Spleen (tissue), 11 donors: Measurements from ENCODE around the gene LUC7L3. TPM values are rescaled to one million over a fixed set of nuclear protein-coding genes. Genes with fewer than 3 reads are reported as not detected.
A peak's percentile ranks its signal among the peaks of the same experiment; 100 is the strongest.

Experiments used
- DNase-seq: peaks from one replicate; pipeline ENCODE4 v3.0.0-alpha.2; 2020
- H3K27ac ChIP-seq, 8 donors: fragments of 200-600 bp; sonication (generic) in 7 of 8; 1 replicate in 4 of 8; 2 replicates in 4 of 8; pipeline versions ENCODE4 v1.5.0 to v1.8.0; 2016 to 2021; ENCODE audit warnings: inconsistent platforms in 4 of 8, mild to moderate bottlenecking in 4 of 8, moderate library complexity in 1 of 8
- H3K27me3 ChIP-seq, 7 donors: fragments of 200-600 bp; sonication (generic) in 6 of 7; replicated peaks in 1 of 7; 1 replicate in 4 of 7; 2 replicates in 3 of 7; pipeline versions ENCODE4 v1.5.0 to v1.8.0; 2016 to 2021; ENCODE audit warnings: inconsistent platforms in 3 of 7, mild to moderate bottlenecking in 1 of 7
- H3K36me3 ChIP-seq, 6 donors: fragments of 200-600 bp; sonication (generic) in 5 of 6; 1 replicate in 4 of 6; 2 replicates in 2 of 6; pipeline versions ENCODE4 v1.5.0 to v1.8.0; 2016 to 2021; ENCODE audit warnings: inconsistent platforms in 2 of 6
- H3K4me1 ChIP-seq, 6 donors: fragments of 200-600 bp; sonication (generic) in 5 of 6; 1 replicate in 3 of 6; 2 replicates in 3 of 6; pipeline versions ENCODE4 v1.5.0 to v1.8.0; 2016 to 2021; ENCODE audit warnings: inconsistent platforms in 3 of 6
- H3K4me3 ChIP-seq, 8 donors: fragments of 200-600 bp; sonication (generic) in 7 of 8; 1 replicate in 4 of 8; 2 replicates in 4 of 8; pipeline versions ENCODE4 v1.5.0 to v1.8.0; 2016 to 2021; ENCODE audit warnings: inconsistent platforms in 4 of 8, mild to moderate bottlenecking in 4 of 8, moderate library complexity in 2 of 8
- H3K9me3 ChIP-seq, 8 donors: fragments of 200-600 bp; sonication (generic) in 7 of 8; 1 replicate in 4 of 8; 2 replicates in 4 of 8; pipeline versions ENCODE4 v1.5.0 to v1.8.0; 2016 to 2021; ENCODE audit warnings: inconsistent platforms in 4 of 8
- CTCF ChIP-seq, 11 experiments: fragments of 200-600 bp in 7 of 11; fragments of 450-650 bp in 4 of 11; sonication (generic) in 4 of 11; IDR thresholded peaks in 8 of 11; conservative IDR thresholded peaks in 3 of 11; 1 replicate in 7 of 11; 2 replicates in 4 of 11; pipeline versions ENCODE4 v1.4.0 to v1.8.0; 2016 to 2021; ENCODE audit warnings: antibody characterized with exemption in 11 of 11, inconsistent platforms in 4 of 11, mild to moderate bottlenecking in 1 of 11
- POLR2A ChIP-seq, 3 donors: fragments of 450-650 bp; IDR thresholded peaks; one replicate each; pipeline ENCODE4 v1.5.1; 2017; ENCODE audit warnings: antibody characterized with exemption in 3 of 3, mild to moderate bottlenecking in 1 of 3
- POLR2AphosphoS5 ChIP-seq, 3 donors: sonication (generic); formaldehyde crosslinking; IDR thresholded peaks; one replicate each; pipeline ENCODE4 v1.5.1; 2017; ENCODE audit warnings: antibody characterized with exemption in 3 of 3
- WGBS, 5 donors: extraction: QIAGEN DNeasy Blood & Tissue Kit in 3 of 5; methylation state at CpG; one replicate each; pipeline versions ENCODE4 v1.1.5 to v1.1.7; 2013 to 2018; 5-methylcytosine and 5-hydroxymethylcytosine counted together
- intact Hi-C: fragments of 100-400 bp; cut with DNase I; formaldehyde crosslinking; loops from one replicate; pipeline ENCODE4 v1.15.0; 2023; ENCODE audit warnings: low total_unique reads
- polyA plus RNA-seq, 3 donors: library from polyadenylated mRNA; stranded (reverse); fragments of 200-250 nt; gene quantifications; one replicate each; pipeline ENCODE4 v1.2.1, GENCODE V29; 2013
- total RNA-seq, 7 donors: library from RNA; depleted of rRNA in 3 of 7; stranded (reverse); fragments of >200 nt in 3 of 7; fragmentation: NEBNext Ultra II Directional in 4 of 7; extraction: Animal tissue kit (Norgen Biotek cat#: 25700) in 4 of 7; gene quantifications; one replicate each; pipeline versions ENCODE4 v1.1.0 to v1.2.1, GENCODE V29; 2016 to 2021
- donor health status: healthy with polysubstance abuse.
- donor health status: DM: no; HTN: no; CAD: no; lungs with moderate emphysema.
- donor health status: DM: no; HTN: no; CAD: no.
- donor health status: Bipolar disorder and iron deficiency.
- donor health status: healthy.
- donor health status: DM: no; HTN: no; CAD: no.
- donor health status: DM: yes; HTN: yes; CAD: no.

The LUC7L3 gene
- total and polyA plus RNA-seq, 10 donors, result 91.2 to 223 (median 143) TPM

GRCh38 chr17:50692448-50693035, 26.9 kb upstream of the LUC7L3 start:
- no peaks in the 10 kb centered on the region for H3K27me3 ChIP-seq
- TF ChIP-seq POLR2AphosphoS5 (IDR thresholded peaks at IDR 0.05) (no peak), POLR2A (IDR thresholded peaks at IDR 0.05) (no peak), CTCF (IDR thresholded peaks at IDR 0.05 in 8 of 11, conservative IDR thresholded peaks at IDR 0.05 in 3 of 11) (no peak)
- WGBS, 5 donors, result 92 to 97% (median 94%) methylated on average over 6 of the region's 6 CpGs
- H3K9me3 ChIP-seq, result no peaks in the 10 kb centered on the region
- peaks cover 0 to 16% (median 8%) of the 10 kb centered on the region in 6 donors for H3K4me1 ChIP-seq
- H3K27ac ChIP-seq, result no peak overlapping the region
- H3K36me3 ChIP-seq, result peaks cover 7 to 61% (median 51%) of the 10 kb centered on the region in 6 donors
- intact Hi-C loops, result no loop called here
- DNase-seq, result no peak
- H3K4me3 ChIP-seq, result no peak overlapping the region

- Histone ChIP-seq H3K27ac (no peak overlapping the region), H3K36me3 (peaks cover 7 to 67% (median 57%) of the 10 kb centered on the region in 6 donors), H3K27me3 (no peaks in the 10 kb centered on the region), H3K4me3 (no peak overlapping the region), H3K4me1 (peaks cover 0 to 20% (median 8%) of the 10 kb centered on the region in 6 donors), H3K9me3 (no peaks in the 10 kb centered on the region)
- no peak for DNase-seq
- TF ChIP-seq POLR2A (IDR thresholded peaks at IDR 0.05) (no peak), CTCF (IDR thresholded peaks at IDR 0.05 in 8 of 11, conservative IDR thresholded peaks at IDR 0.05 in 3 of 11) (no peak), POLR2AphosphoS5 (IDR thresholded peaks at IDR 0.05) (no peak)
- intact Hi-C loops, result no loop called here
- WGBS, 5 donors, result 91 to 99% (median 95%) methylated on average over 5 of the region's 5 CpGs
Measured at GRCh38 chr17:50693036-50693682, 26.2 kb upstream of the LUC7L3 start.

- DNase-seq, result no peak
- Histone ChIP-seq H3K4me1 (peaks cover 0 to 23% (median 1%) of the 10 kb centered on the region in 6 donors), H3K27ac (peak overlapping the region in 2 of 8 donors; percentile 9 to 16), H3K9me3 (no peaks in the 10 kb centered on the region), H3K4me3 (no peak overlapping the region), H3K27me3 (no peaks in the 10 kb centered on the region), H3K36me3 (peaks cover 9 to 100% (median 79%) of the 10 kb centered on the region in 6 donors)
- intact Hi-C loops, result loop anchor here (5.0 kb wide), 1 partner anchor 149 kb away; the partner anchor contains the start of gene SPATA20
- TF ChIP-seq POLR2AphosphoS5 (IDR thresholded peaks at IDR 0.05) (no peak), CTCF (IDR thresholded peaks at IDR 0.05 in 8 of 11, conservative IDR thresholded peaks at IDR 0.05 in 3 of 11) (no peak), POLR2A (IDR thresholded peaks at IDR 0.05) (no peak)
- 78 to 90% (median 87%) methylated on average over 3 of the region's 3 CpGs for WGBS, 5 donors
Measured at GRCh38 chr17:50696365-50696879, 23.0 kb upstream of the LUC7L3 start.

GRCh38 chr17:50697062-50697461, 22.3 kb upstream of the LUC7L3 start:
- no peaks in the 10 kb centered on the region for H3K27me3 ChIP-seq
- H3K4me1 ChIP-seq, result peaks cover 0 to 30% (median 1%) of the 10 kb centered on the region in 6 donors
- peak overlapping the region in 1 of 8 donors; percentile 9 for H3K27ac ChIP-seq
- no peak for DNase-seq
- no peaks in the 10 kb centered on the region for H3K9me3 ChIP-seq
- 91 to 97% (median 94%) methylated on average over 3 of the region's 3 CpGs for WGBS, 5 donors
- peaks cover 9 to 100% (median 82%) of the 10 kb centered on the region in 6 donors for H3K36me3 ChIP-seq
- no peak for TF ChIP-seq CTCF (IDR thresholded peaks at IDR 0.05 in 8 of 11, conservative IDR thresholded peaks at IDR 0.05 in 3 of 11)
- TF ChIP-seq POLR2AphosphoS5 (IDR thresholded peaks at IDR 0.05), result no peak
- TF ChIP-seq POLR2A (IDR thresholded peaks at IDR 0.05), result no peak
- intact Hi-C loops, result loop anchor here (5.0 kb wide), 1 partner anchor 150 kb away; the partner anchor contains the start of gene SPATA20
- no peak overlapping the region for H3K4me3 ChIP-seq
